Panc1 (cell line): ENCODE results near the gene RHEX. TPM values are rescaled to one million over a fixed set of nuclear protein-coding genes. Genes with fewer than 3 reads are reported as not detected.

Experiments
- ATAC-seq: fragments of 200-7000 bp; cut with Tn5 transposase; 2 replicates; pipeline ENCODE4 v1.9.1; 2020; ENCODE audit warnings: mild to moderate bottlenecking, moderate library complexity
- BruUV-seq: library from RNA; stranded (reverse); fragments of 400-500 nt; replicated peaks from 2 replicates; lab custom pipeline; 2021; lab: Mats Ljungman, UMichigan
- CTCF ChIA-PET: fragments of 300-600 bp; sonication (Branson Sonifier 250); formaldehyde crosslinking; loops from one replicate; lab custom pipeline; 2022; ENCODE audit warnings: antibody characterized with exemption; lab: Charles Lee
- POLR2A ChIA-PET: fragments of 300-600 bp; sonication (Branson Sonifier 250); formaldehyde crosslinking; loops from one replicate; lab custom pipeline; 2022; ENCODE audit warnings: antibody characterized with exemption; lab: Charles Lee
- DNase-seq: peaks from one replicate; pipeline ENCODE4 v3.0.0-alpha.2; 2010; ENCODE audit warnings: low read depth, low spot score
- H3K27ac ChIP-seq: 2 replicates; pipeline ENCODE4 v1.5.1; 2011; ENCODE audit warnings: mild to moderate bottlenecking, low read length, inconsistent platforms
- H3K27me3 ChIP-seq: fragments of 200-500 bp; sonication (Bioruptor generic); 2 replicates; pipeline ENCODE4 v1.6.0; 2014; ENCODE audit warnings: low read length, inconsistent platforms; ENCODE audit not compliant: control insufficient read depth, insufficient read depth
- H3K36me3 ChIP-seq: fragments of 200-500 bp; sonication (Bioruptor generic); 2 replicates; pipeline ENCODE4 v1.5.1; 2014; ENCODE audit warnings: inconsistent platforms, mild to moderate bottlenecking, low read length, moderate library complexity; ENCODE audit not compliant: control insufficient read depth, insufficient read depth
- H3K4me1 ChIP-seq: 2 replicates; pipeline ENCODE4 v1.5.1; 2011; ENCODE audit warnings: inconsistent platforms, mild to moderate bottlenecking, low read length, moderate library complexity; ENCODE audit not compliant: control insufficient read depth, insufficient read depth
- H3K4me3 ChIP-seq, 2 experiments: 2 replicates each; pipeline ENCODE4 v1.5.1; 2011 to 2012; ENCODE audit warnings: low read depth in 2 of 2, low read length in 2 of 2, mild to moderate bottlenecking in 2 of 2, inconsistent platforms in 1 of 2, moderate library complexity in 1 of 2
- H3K9me3 ChIP-seq: fragments of 200-500 bp; sonication (Bioruptor generic); 2 replicates; pipeline ENCODE4 v1.5.1; 2014; ENCODE audit warnings: low read depth, mild to moderate bottlenecking, inconsistent platforms, low read length, moderate library complexity; ENCODE audit not compliant: control insufficient read depth, insufficient read depth
- CTCF ChIP-seq: fragments of 450-650 bp; IDR thresholded peaks from 2 replicates; pipeline ENCODE4 v1.5.1; 2017; ENCODE audit warnings: mild to moderate bottlenecking
- POLR2AphosphoS5 ChIP-seq: IDR thresholded peaks from 2 replicates; pipeline ENCODE4 v1.6.1; 2012; ENCODE audit warnings: mild to moderate bottlenecking, low read depth, low read length, moderate library complexity
- REST ChIP-seq, 2 experiments: IDR thresholded peaks; 2 replicates each; pipeline ENCODE4 v1.6.1; 2011 to 2012; ENCODE audit warnings: low read depth in 2 of 2, control low read depth in 1 of 2, low read length in 1 of 2, mild to moderate bottlenecking in 1 of 2, moderate library complexity in 1 of 2; ENCODE audit not compliant: insufficient read depth in 1 of 2
- SIN3A ChIP-seq: IDR thresholded peaks from 2 replicates; pipeline ENCODE4 v1.6.1; 2012; ENCODE audit warnings: low read depth, mild to moderate bottlenecking, low read length, moderate library complexity, borderline replicate concordance; ENCODE audit not compliant: insufficient read depth
- TCF7L2 ChIP-seq: IDR thresholded peaks from 2 replicates; pipeline ENCODE4 v1.6.1; 2011; ENCODE audit warnings: mild to moderate bottlenecking, low read depth, low read length, inconsistent platforms
- in situ Hi-C: cut with HindIII; loops from 2 replicates; pipeline ENCODE4 v1.10.0; 2016; ENCODE audit warnings: low sequenced_read_pairs, low pct_unique_long_range_greater_than_20kb
- intact Hi-C: fragments of 100-400 bp; cut with micrococcal nuclease; formaldehyde crosslinking; loops from one replicate; pipeline ENCODE4 v1.10.0; 2022; ENCODE audit not compliant: unreplicated experiment
- total RNA-seq: library from RNA; stranded (reverse); gene quantifications from one replicate; pipeline ENCODE4 v1.2.1, GENCODE V29; 2021; ENCODE audit not compliant: unreplicated experiment

Gene RHEX
- total RNA-seq, 1 experiment from 2014 or later: not detected

DNA sequence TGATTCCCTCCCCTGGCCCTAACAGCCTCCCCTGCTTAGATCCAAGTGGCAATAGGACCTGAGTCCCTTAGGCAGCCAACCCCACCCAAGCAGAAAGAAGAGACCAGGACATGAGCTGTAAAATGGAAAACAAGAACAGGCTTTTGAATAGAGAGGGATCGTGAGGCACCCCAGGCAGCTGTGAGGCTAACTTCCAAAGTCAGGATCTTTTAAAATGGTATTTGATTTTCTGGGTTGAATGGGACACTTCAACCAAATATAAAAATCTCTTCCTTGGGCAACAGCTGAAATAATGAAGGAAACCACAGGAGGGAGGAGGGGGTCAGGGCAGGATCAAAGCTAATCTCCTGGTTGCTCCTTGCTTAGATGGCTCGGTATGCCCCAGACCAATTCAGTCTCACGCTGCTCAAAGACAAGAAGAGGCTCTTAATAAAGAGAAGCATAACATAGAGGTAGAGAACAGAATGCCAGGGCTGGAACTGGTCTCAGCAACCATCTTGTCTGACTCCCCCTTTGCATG lies 92.9 kb downstream of the RHEX start:
- no peak overlapping the region for H3K27ac ChIP-seq
- H3K4me3 ChIP-seq: no peak overlapping the region
- H3K27me3 ChIP-seq: peaks cover 25% of the 10 kb centered on the region
- no TSS peak for BruUV-seq
- CTCF ChIA-PET: no interaction called here
- H3K36me3 ChIP-seq: no peaks in the 10 kb centered on the region
- intact Hi-C loops: no loop called here
- in situ Hi-C loops: no loop called here
- H3K4me1 ChIP-seq: no peaks in the 10 kb centered on the region
- TF ChIP-seq REST (IDR thresholded peaks at IDR 0.05; ENCODE audit: insufficient read depth in 1 of 2, low read depth in 2 of 2, low read length in 1 of 2): no peak
- no peak for TF ChIP-seq CTCF
- TF ChIP-seq TCF7L2: no peak
- TF ChIP-seq POLR2AphosphoS5: no peak
- no peak for TF ChIP-seq SIN3A
- H3K9me3 ChIP-seq: no peaks in the 10 kb centered on the region; the same call in 1 of the 2 replicates
- POLR2A ChIA-PET: no interaction called here
- no peak for DNase-seq
- ATAC-seq: no peak

Other genes starting within 250 kb of the RHEX start
- 33.3 TPM for gene SLC41A1, start 240.0 kb upstream of the RHEX start, total RNA-seq
- gene PM20D1, start 203.0 kb upstream of the RHEX start, total RNA-seq: 0.13 TPM
- not detected for gene SLC26A9, start 109.7 kb upstream of the RHEX start, total RNA-seq
- gene RAB7B, start 49.8 kb upstream of the RHEX start, total RNA-seq: 0.05 TPM
- not detected for gene CTSE, start 29.3 kb upstream of the RHEX start, total RNA-seq
- gene AVPR1B, start 64.2 kb downstream of the RHEX start, total RNA-seq: not detected
- 29.2 TPM for gene FAM72A, start 149.7 kb downstream of the RHEX start, total RNA-seq
- gene SRGAP2, start 150.4 kb downstream of the RHEX start, total RNA-seq: 75.0 TPM